B cell (primary cell): ENCODE measurements around the gene ZNF239.

Experiments used
- EZH2 ChIP-seq: IDR thresholded peaks from 2 replicates; pipeline ENCODE4 v1.6.1; 2012; ENCODE audit warnings: borderline replicate concordance, low read depth, mild to moderate bottlenecking, moderate library complexity, low read length; ENCODE audit not compliant: insufficient read depth, poor library complexity, severe bottlenecking
- TF ChIP-seq, protein P1 (sequence below): fragments of 200-600 bp; IDR thresholded peaks from one replicate; pipeline ENCODE4 v1.8.0; 2022; ENCODE audit warnings: antibody characterized with exemption, mild to moderate bottlenecking

DNA sequence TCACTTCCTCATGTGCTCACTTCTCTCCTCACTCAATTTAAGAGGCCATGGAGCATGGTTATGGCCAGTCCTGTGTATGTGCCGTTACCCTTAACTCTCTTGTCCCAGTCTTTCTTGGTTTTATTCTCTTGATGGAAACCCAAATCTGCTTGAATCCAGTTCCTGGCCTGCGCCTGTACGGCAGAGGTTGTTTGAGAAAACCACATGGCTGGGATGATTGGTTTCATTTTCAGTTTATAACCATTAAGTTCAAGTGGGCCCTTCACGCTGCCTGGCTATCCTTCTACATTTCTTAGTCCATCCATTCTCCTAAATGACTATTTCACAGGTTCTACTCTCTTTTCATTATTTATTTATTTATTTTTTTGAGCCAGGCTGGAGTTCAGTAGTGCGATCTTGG, 1.6 kb upstream of the ZNF239 start:
- TF ChIP-seq, protein P1, sequence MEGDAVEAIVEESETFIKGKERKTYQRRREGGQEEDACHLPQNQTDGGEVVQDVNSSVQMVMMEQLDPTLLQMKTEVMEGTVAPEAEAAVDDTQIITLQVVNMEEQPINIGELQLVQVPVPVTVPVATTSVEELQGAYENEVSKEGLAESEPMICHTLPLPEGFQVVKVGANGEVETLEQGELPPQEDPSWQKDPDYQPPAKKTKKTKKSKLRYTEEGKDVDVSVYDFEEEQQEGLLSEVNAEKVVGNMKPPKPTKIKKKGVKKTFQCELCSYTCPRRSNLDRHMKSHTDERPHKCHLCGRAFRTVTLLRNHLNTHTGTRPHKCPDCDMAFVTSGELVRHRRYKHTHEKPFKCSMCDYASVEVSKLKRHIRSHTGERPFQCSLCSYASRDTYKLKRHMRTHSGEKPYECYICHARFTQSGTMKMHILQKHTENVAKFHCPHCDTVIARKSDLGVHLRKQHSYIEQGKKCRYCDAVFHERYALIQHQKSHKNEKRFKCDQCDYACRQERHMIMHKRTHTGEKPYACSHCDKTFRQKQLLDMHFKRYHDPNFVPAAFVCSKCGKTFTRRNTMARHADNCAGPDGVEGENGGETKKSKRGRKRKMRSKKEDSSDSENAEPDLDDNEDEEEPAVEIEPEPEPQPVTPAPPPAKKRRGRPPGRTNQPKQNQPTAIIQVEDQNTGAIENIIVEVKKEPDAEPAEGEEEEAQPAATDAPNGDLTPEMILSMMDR = no peak
- no peak for TF ChIP-seq EZH2
